Breast epithelium (tissue), 3 donors: ENCODE measurements around the gene GPX4.

Experiments used
- CTCF ChIP-seq, 3 donors: fragments of 450-650 bp; IDR thresholded peaks; one replicate each; pipeline ENCODE4 v1.5.1; 2016 to 2017; ENCODE audit warnings: antibody characterized with exemption in 3 of 3, mild to moderate bottlenecking in 3 of 3, moderate library complexity in 3 of 3
- POLR2A ChIP-seq: fragments of 450-650 bp; IDR thresholded peaks from one replicate; pipeline ENCODE4 v1.6.1; 2016; ENCODE audit warnings: antibody characterized with exemption, mild to moderate bottlenecking, moderate library complexity
- POLR2AphosphoS5 ChIP-seq, 3 donors: sonication (generic); formaldehyde crosslinking; IDR thresholded peaks; one replicate each; pipeline ENCODE4 v1.6.1; 2017; ENCODE audit warnings: antibody characterized with exemption in 3 of 3

GRCh38 chr19:1139126-1139525 lies 35.3 kb downstream of the GPX4 start:
- no peak for TF ChIP-seq CTCF (IDR thresholded peaks at IDR 0.05)
- no peak for TF ChIP-seq POLR2AphosphoS5 (IDR thresholded peaks at IDR 0.05)
- no peak for TF ChIP-seq POLR2A
